Measurements from ENCODE around the gene SLC9A3.

SLC9A3 gene

GRCh38 chr5:556909-557441 is 32.7 kb upstream of the SLC9A3 start:
- no peak for TF ChIP-seq CTCF (IDR thresholded peaks at IDR 0.05; ENCODE audit: low read depth, low read length)
- DNase-seq (ENCODE audit: low read depth in 2 of 2), result no peak
- no peak overlapping the region for H3K4me3 ChIP-seq (replicated peaks in 1 of 2; ENCODE audit: low read depth in 2 of 2, low read length in 2 of 2)

GRCh38 chr5:555058-555623 is 30.9 kb upstream of the SLC9A3 start:
- no peak for DNase-seq (ENCODE audit: low read depth in 2 of 2)
- TF ChIP-seq CTCF (IDR thresholded peaks at IDR 0.05; ENCODE audit: low read depth, low read length), result no peak
- H3K4me3 ChIP-seq (replicated peaks in 1 of 2; ENCODE audit: low read depth in 2 of 2, low read length in 2 of 2), result no peak overlapping the region

- no peak for DNase-seq (ENCODE audit: low read depth in 2 of 2)
- no peak overlapping the region for H3K4me3 ChIP-seq (replicated peaks in 1 of 2; ENCODE audit: low read depth in 2 of 2, low read length in 2 of 2)
- TF ChIP-seq CTCF (IDR thresholded peaks at IDR 0.05; ENCODE audit: low read depth, low read length), result no peak
Measured at GRCh38 chr5:554284-554988, 30.2 kb upstream of the SLC9A3 start.

GRCh38 chr5:553874-554273 is 29.6 kb upstream of the SLC9A3 start:
- no peak for TF ChIP-seq CTCF (IDR thresholded peaks at IDR 0.05; ENCODE audit: low read depth, low read length)
- peak in 1 of 2 donors; percentile 7 for DNase-seq (ENCODE audit: low read depth in 2 of 2)
- H3K4me3 ChIP-seq (replicated peaks in 1 of 2; ENCODE audit: low read depth in 2 of 2, low read length in 2 of 2), result no peak overlapping the region

- DNase-seq (ENCODE audit: low read depth in 2 of 2), result no peak
- no peak overlapping the region for H3K4me3 ChIP-seq (replicated peaks in 1 of 2; ENCODE audit: low read depth in 2 of 2, low read length in 2 of 2)
- TF ChIP-seq CTCF (IDR thresholded peaks at IDR 0.05; ENCODE audit: low read depth, low read length), result no peak
Measured at GRCh38 chr5:551406-551805, 27.2 kb upstream of the SLC9A3 start.

GRCh38 chr5:549229-549628 is 25.0 kb upstream of the SLC9A3 start:
- DNase-seq (ENCODE audit: low read depth in 2 of 2), result no peak
- H3K4me3 ChIP-seq (replicated peaks in 1 of 2; ENCODE audit: low read depth in 2 of 2, low read length in 2 of 2), result no peak overlapping the region
- no peak for TF ChIP-seq CTCF (IDR thresholded peaks at IDR 0.05; ENCODE audit: low read depth, low read length)
